Measurements from ENCODE around the gene CUTC.

DNA sequence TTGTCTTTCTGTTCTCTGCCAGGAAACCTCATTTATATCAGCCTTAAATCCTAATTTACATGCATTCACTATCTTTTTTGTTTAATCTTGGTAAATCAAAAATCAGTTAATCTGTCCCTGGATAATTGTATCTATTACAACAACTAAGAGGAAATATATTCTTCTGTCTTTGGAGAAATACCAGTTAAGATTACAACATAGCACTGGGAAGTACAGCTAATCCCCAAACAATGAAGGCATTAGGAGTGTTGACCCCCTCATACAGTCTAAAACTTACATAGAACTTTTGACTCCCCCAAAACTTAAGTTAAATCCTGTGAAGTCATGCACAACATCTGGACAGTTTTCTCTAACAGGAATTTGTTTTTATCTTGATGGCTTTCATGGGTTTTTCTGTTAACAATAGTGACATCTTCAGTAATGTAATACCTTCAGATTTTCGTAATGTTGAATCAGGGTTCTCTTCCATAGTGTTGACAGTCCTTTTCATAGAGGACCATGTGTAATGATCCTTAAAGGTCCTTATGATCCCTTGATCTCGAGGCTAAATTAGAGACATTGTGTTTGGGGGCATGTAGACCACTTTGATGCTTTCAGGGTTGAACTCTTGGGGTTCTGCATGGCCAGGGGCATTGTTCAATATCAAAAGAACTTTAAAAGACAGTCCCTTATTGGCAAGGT, 26.3 kb downstream of the CUTC start:
- TF ChIP-seq, protein P1, sequence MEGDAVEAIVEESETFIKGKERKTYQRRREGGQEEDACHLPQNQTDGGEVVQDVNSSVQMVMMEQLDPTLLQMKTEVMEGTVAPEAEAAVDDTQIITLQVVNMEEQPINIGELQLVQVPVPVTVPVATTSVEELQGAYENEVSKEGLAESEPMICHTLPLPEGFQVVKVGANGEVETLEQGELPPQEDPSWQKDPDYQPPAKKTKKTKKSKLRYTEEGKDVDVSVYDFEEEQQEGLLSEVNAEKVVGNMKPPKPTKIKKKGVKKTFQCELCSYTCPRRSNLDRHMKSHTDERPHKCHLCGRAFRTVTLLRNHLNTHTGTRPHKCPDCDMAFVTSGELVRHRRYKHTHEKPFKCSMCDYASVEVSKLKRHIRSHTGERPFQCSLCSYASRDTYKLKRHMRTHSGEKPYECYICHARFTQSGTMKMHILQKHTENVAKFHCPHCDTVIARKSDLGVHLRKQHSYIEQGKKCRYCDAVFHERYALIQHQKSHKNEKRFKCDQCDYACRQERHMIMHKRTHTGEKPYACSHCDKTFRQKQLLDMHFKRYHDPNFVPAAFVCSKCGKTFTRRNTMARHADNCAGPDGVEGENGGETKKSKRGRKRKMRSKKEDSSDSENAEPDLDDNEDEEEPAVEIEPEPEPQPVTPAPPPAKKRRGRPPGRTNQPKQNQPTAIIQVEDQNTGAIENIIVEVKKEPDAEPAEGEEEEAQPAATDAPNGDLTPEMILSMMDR (IDR thresholded peaks at IDR 0.05; ENCODE audit: extremely low read depth in 1 of 2, insufficient read depth in 1 of 2, low read depth in 1 of 2, low read length in 2 of 2), result no peak
- TF ChIP-seq EZH2 (IDR thresholded peaks at IDR 0.05; ENCODE audit: borderline replicate concordance, low read depth, low read length, severe bottlenecking) (no peak), POLR2A (IDR thresholded peaks at IDR 0.05; ENCODE audit: low read depth, low read length) (no peak), POLR2AphosphoS5 (IDR thresholded peaks at IDR 0.05; ENCODE audit: insufficient read depth, low read depth, low read length) (no peak)
